Anterior cingulate cortex (tissue), 58 donors: Measurements from ENCODE around the gene KLHL12.

Source experiments
- DNase-seq, 58 donors: peaks; one replicate each; lab custom pipeline; 2025; lab: John Stamatoyannopoulos, UW

The KLHL12 gene

GRCh38 chr1:202890392-202890791 lies 36.6 kb downstream of the KLHL12 start:
- no peak for DNase-seq

GRCh38 chr1:202888531-202889360 lies 38.3 kb downstream of the KLHL12 start, which contains the start of gene RABIF:
TSS of gene RABIF (minus strand) at chr1:202889149. CDS start at chr1:202889098, 51 bp downstream.
- DNase-seq = peak; percentile 65 to 98 (median 92)

GRCh38 chr1:202888221-202888530 lies 38.9 kb downstream of the KLHL12 start:
- no peak for DNase-seq

- peak in 2 of 58 donors; percentile 2 to 37 for DNase-seq
Observed at GRCh38 chr1:202880961-202881460, 46.0 kb downstream of the KLHL12 start.

- no peak for DNase-seq
Observed at GRCh38 chr1:202880062-202880461, 47.0 kb downstream of the KLHL12 start.

GRCh38 chr1:202879128-202879527 lies 47.9 kb downstream of the KLHL12 start:
- no peak for DNase-seq

DNA sequence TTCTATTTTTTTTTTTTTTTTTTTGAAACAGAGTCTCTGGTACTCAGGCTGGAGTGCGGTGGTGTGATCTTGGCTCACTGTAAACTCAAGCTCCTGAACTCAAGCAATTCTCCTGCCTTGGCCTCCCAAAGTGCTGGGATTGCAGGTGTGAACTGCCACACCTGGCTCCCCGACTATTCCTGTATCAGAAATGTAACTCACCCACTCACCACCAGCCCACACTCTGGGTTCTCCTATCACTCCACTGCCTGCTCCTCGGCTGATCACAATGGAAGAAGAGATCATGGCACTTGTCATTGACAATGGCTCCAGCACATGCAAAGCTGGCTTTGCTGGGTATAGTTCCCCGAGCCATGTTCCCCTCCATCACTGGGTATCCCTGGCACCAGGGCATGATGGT lies 54.0 kb downstream of the KLHL12 start:
- no peak for DNase-seq

- no peak for DNase-seq
Observed at GRCh38 chr1:202871367-202871766, 55.7 kb downstream of the KLHL12 start.

- no peak for DNase-seq
Observed at GRCh38 chr1:202862679-202863560, 64.1 kb downstream of the KLHL12 start.

DNA sequence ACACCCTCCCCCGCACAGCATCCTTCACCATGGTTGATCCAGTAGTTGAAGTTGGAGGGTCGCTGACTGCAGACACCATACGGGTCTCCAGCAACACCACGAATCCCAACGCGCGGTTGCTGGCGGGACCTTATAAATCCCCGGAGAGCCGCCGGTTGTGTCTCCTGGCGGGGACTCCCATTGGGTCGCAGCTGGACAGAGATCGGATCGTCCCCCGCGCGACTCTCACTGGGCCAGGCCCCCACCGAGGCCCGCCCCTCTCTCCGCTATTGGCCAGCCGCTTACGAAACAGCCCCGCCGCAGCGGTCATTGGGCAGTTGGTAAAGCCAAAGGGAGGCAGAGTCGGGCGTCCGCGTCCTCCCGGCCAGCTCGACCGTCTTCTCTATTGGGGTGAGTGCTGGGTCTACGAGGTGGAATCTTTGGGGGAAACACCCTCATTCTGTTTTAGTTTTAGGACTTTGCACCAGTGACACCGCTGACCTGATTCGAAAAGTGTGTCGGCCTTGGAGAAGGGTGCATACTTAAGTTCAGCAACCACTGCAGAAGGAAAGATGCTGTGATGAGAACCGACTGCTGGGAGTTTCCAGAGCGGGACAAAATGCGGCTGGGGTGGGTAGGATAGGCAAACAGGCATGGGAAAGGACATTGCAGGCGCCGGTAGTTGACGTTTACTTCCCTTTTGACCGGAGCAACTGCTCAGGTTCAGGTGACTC lies 65.5 kb downstream of the KLHL12 start:
- DNase-seq = peak; percentile 30 to 96 (median 88)

DNA sequence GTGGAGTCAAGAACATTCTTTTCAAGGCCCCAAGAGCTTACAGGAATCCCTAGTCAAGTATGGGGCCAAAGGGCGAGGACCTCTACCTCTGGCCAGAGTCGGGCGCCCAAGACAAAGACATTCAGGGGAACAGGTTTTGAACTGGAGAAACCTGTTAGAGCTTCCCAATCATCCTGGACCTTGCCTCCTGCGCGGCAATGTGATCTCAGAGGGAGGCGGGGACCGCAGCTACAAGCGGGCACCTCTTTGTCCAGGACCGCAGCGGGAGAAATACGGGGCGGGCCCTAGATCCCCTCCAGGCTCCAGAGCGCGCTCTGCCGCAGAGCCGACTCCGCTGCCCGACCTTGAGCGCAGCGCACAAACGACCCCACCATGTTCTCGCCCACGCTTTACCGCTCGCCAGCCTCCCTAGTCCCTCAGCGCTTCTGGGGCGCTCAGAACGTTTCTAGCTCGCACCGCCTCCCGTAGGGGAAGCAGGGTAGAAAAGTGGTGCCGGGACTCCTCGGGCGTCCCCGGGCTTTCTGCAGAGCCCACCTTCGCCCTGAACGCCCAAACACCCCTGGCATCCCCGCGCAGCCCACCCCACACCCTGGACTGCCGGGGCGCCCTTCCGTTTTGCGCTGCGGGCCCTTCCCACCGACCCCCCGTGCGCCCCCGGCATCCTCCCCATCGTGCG lies 66.2 kb downstream of the KLHL12 start:
- peak in 18 of 58 donors; percentile 8 to 63 (median 35) for DNase-seq

GRCh38 chr1:202858789-202859414 lies 68.1 kb downstream of the KLHL12 start:
- no peak for DNase-seq

DNA sequence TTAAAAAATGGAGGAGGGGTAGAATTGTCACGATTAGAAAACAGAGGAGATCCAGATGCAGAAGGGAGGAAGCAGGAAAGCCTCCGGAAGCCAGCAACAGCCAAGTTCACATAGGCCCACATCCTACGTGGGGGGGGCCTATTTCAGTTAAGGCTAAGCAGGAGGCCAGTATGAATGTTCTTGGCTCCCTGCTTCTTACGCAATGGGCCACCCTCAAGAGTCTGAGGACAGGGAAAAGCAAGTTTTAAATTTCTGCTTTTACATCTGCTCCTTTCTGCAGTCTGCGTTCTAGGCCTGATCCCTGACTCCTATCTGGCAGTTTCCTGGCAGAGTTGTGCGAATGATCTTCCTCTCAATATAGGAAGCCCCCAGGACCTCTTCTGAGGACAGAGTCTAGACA lies 68.7 kb downstream of the KLHL12 start:
- DNase-seq = no peak

GRCh38 chr1:202857136-202857610 lies 69.9 kb downstream of the KLHL12 start:
- no peak for DNase-seq

GRCh38 chr1:202856014-202856413 lies 71.0 kb downstream of the KLHL12 start:
- no peak for DNase-seq

DNA sequence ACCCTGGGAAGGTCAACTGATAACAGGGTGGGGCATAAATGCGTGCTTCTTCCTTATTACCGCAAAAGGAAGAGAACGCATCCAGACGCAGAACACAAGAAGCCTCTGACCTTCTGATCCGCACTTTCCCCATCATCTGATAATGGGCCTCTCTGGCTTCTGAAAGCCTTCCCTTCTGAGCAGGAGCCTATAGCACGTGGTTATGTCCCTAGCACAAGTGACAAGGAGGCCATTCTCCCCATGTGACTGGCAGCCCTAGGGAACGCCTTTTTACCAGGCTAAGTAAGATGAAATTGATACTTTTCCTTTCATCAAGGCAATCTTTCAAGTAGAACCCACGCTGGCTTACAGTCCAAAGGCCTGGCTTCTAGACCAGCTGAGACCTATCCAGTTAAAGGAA lies 72.2 kb downstream of the KLHL12 start:
- no peak for DNase-seq

DNA sequence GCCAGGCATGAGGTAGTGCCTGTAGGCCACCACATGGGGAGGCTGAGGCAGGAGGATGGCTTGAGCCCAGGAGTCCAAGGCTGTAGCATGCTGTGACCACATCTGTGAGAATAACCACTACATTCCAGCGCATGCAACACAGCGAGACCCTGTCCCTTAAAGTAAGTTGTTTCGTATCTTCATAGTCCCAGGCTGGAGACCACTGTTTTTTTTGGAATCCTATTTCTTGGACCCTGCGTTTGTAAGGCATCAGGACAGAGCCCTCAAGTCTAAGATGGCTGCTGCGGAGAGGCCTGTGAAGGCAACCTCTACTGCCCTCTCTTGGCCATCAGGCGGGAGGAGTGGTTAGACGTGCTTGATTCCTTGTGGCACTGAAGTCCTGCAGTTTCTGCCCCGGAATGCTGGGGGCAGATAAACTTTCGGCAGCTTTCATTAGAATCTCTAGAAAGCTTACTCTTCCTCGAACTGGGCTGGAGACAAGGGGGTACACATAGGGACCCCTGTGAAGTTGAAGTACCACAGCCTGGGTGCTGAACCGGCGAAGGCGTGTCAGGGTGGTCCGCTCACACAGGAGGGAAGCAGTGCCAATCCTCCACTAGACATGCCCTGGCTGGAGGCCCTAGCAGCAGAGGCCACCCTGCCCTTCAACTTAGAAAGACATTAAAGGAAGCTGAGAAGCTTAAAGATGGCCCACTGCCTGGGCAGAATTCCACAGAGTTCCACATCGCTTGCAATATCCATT lies 74.7 kb downstream of the KLHL12 start:
- DNase-seq = peak in 1 of 58 donors; percentile 5

- peak in 7 of 58 donors; percentile 8 to 50 (median 21) for DNase-seq
Observed at GRCh38 chr1:202850593-202851362, 76.3 kb downstream of the KLHL12 start.
